NCI-H2171 (cell line): ENCODE measurements around the gene AHNAK.
"Not testable (repeated sequence)": the region's sequence is repeated elsewhere in the genome, so short reads cannot be mapped to it uniquely, and the experiment has no call there.

Source experiments
- DNase-seq: peaks from one replicate; lab custom pipeline; 2025; lab: John Stamatoyannopoulos, UW

Gene AHNAK

GRCh38 chr11:62546244-62546928 lies at the start of gene AHNAK:
Gene AHNAK, minus strand, starts transcription at chr11:62546806. Its CDS starts 10,708 bp downstream, at chr11:62536098.
- no peak for DNase-seq

- DNase-seq = no peak
These were observed 48.5 kb upstream of the AHNAK start for GRCh38 chr11:62595124-62595523.

GRCh38 chr11:62593434-62594044 lies 46.9 kb upstream of the AHNAK start:
- DNase-seq = peak; percentile 39

- DNase-seq = no peak
These were observed 46.4 kb upstream of the AHNAK start for GRCh38 chr11:62592989-62593421.

GRCh38 chr11:62592146-62592815 lies 45.7 kb upstream of the AHNAK start:
- no peak for DNase-seq

- DNase-seq = peak; percentile 98
These were observed 45.0 kb upstream of the AHNAK start, which contains the start of gene TUT1 for GRCh38 chr11:62591448-62592145. Gene TUT1, minus strand, starts transcription at chr11:62591523. Its CDS starts 38 bp downstream, at chr11:62591485.

- no peak for DNase-seq
These were observed 42.5 kb upstream of the AHNAK start for GRCh38 chr11:62588966-62589637.

GRCh38 chr11:62585356-62585755 lies 38.8 kb upstream of the AHNAK start:
- not testable (repeated sequence) for DNase-seq

GRCh38 chr11:62581735-62582134 lies 35.1 kb upstream of the AHNAK start:
- not testable (repeated sequence) for DNase-seq

- no peak for DNase-seq
These were observed 34.5 kb upstream of the AHNAK start for GRCh38 chr11:62580959-62581715.

- DNase-seq = no peak
These were observed 32.6 kb upstream of the AHNAK start for GRCh38 chr11:62579252-62579651.

GRCh38 chr11:62578541-62578940 lies 31.9 kb upstream of the AHNAK start:
- no peak for DNase-seq

- DNase-seq = no peak
These were observed 30.6 kb upstream of the AHNAK start for GRCh38 chr11:62577046-62577714.

- no peak for DNase-seq
These were observed 29.2 kb upstream of the AHNAK start for GRCh38 chr11:62575837-62576236.

- no peak for DNase-seq
These were observed 28.6 kb upstream of the AHNAK start for GRCh38 chr11:62575156-62575555.

GRCh38 chr11:62574363-62575071 lies 27.9 kb upstream of the AHNAK start:
- DNase-seq = no peak

- DNase-seq = peak; percentile 98
These were observed 27.2 kb upstream of the AHNAK start, which contains the start of gene EEF1G for GRCh38 chr11:62573592-62574362. Gene EEF1G, minus strand, starts transcription at chr11:62573891. Its CDS starts 49 bp downstream, at chr11:62573842.

- no peak for DNase-seq
These were observed 26.5 kb upstream of the AHNAK start for GRCh38 chr11:62573006-62573591.

- no peak for DNase-seq
These were observed 25.8 kb upstream of the AHNAK start for GRCh38 chr11:62572431-62572830.
